Endothelial cell of umbilical vein (primary cell): ENCODE measurements around the gene PRAMEF1. TPM values are rescaled to one million over a fixed set of nuclear protein-coding genes. Genes with fewer than 3 reads are reported as not detected.

ENCODE experiments used
- BruUV-seq: library from RNA; stranded (reverse); fragments of 400-500 nt; replicated peaks from 2 replicates; lab custom pipeline; 2021; lab: Mats Ljungman, UMichigan
- CTCF ChIA-PET: fragments of 300-600, 350-600 bp; sonication (Branson Sonifier 250); formaldehyde crosslinking; loops from one replicate; lab custom pipeline; 2021; ENCODE audit warnings: antibody characterized with exemption, inconsistent platforms; lab: Charles Lee
- POLR2A ChIA-PET: fragments of 300-600, 350-600 bp; sonication (Branson Sonifier 250); formaldehyde crosslinking; loops from one replicate; lab custom pipeline; 2021; ENCODE audit warnings: antibody characterized with exemption, inconsistent platforms; lab: Charles Lee
- DNase-seq: peaks from one replicate; pipeline ENCODE4 v3.0.0-alpha.2; 2011; ENCODE audit warnings: low read depth, low spot score
- FAIRE-seq: peaks from 2 replicates; lab custom pipeline; 2011; peaks lifted over from hg19 to GRCh38; lab: Jason Lieb, UNC
- H2AFZ ChIP-seq: 2 replicates; pipeline ENCODE4 v1.6.0; 2012; ENCODE audit warnings: low read depth, low read length, control low read depth, inconsistent platforms
- H3K27ac ChIP-seq: 2 replicates; pipeline ENCODE4 v1.5.1; 2011; ENCODE audit warnings: low read depth, mild to moderate bottlenecking, control low read depth, low read length, moderate library complexity; ENCODE audit not compliant: insufficient read depth
- H3K27me3 ChIP-seq, 2 experiments: 2 replicates each; pipeline versions ENCODE4 v1.6.0 to v1.6.1; 2011; ENCODE audit warnings: low read length in 2 of 2, mixed read lengths in 1 of 2; ENCODE audit not compliant: control insufficient read depth in 2 of 2, insufficient read depth in 2 of 2
- H3K36me3 ChIP-seq, 2 experiments: 2 replicates in 1 of 2; 3 replicates in 1 of 2; pipeline ENCODE4 v1.5.1; 2011; ENCODE audit warnings: low read length in 2 of 2, mild to moderate bottlenecking in 1 of 2, moderate library complexity in 1 of 2; ENCODE audit not compliant: control insufficient read depth in 2 of 2, insufficient read depth in 2 of 2; ENCODE audit errors: extremely low read depth in 1 of 2
- H3K4me1 ChIP-seq: 3 replicates; pipeline ENCODE4 v1.5.1; 2011; ENCODE audit warnings: mild to moderate bottlenecking, low read length; ENCODE audit not compliant: control insufficient read depth, insufficient read depth; ENCODE audit errors: extremely low read depth
- H3K4me2 ChIP-seq: 2 replicates; pipeline ENCODE4 v1.6.1; 2011; ENCODE audit warnings: low read length, control low read depth, mixed read lengths; ENCODE audit not compliant: insufficient read depth
- H3K4me3 ChIP-seq, 3 experiments: fragments of 200-600 bp in 1 of 3; sonication (generic), shearing (Covaris generic) in 1 of 3; replicated peaks in 1 of 3; 2 replicates each; pipeline ENCODE4 v1.5.1; 2011 to 2016; ENCODE audit warnings: control low read depth in 3 of 3, low read length in 3 of 3, mild to moderate bottlenecking in 2 of 3, inconsistent platforms in 1 of 3, low read depth in 1 of 3, moderate library complexity in 1 of 3; ENCODE audit not compliant: insufficient read depth in 1 of 3
- H3K79me2 ChIP-seq: 2 replicates; pipeline ENCODE4 v1.6.0; 2012; ENCODE audit warnings: low read length, inconsistent platforms; ENCODE audit not compliant: control insufficient read depth, insufficient read depth
- H3K9ac ChIP-seq: replicated peaks from 2 replicates; pipeline ENCODE3; 2011; ENCODE audit warnings: low read length, control low read depth; ENCODE audit not compliant: insufficient read depth; ENCODE audit errors: extremely low read depth
- H3K9me1 ChIP-seq: replicated peaks from 3 replicates; pipeline ENCODE4 v1.6.0; 2011; ENCODE audit warnings: mild to moderate bottlenecking, low read length; ENCODE audit not compliant: control insufficient read depth, insufficient read depth; ENCODE audit errors: extremely low read depth
- H3K9me3 ChIP-seq: replicated peaks from 2 replicates; pipeline ENCODE4 v1.5.1; 2012; ENCODE audit warnings: low read length, inconsistent platforms; ENCODE audit not compliant: control insufficient read depth, insufficient read depth
- H4K20me1 ChIP-seq: replicated peaks from 2 replicates; pipeline ENCODE3; 2011; ENCODE audit warnings: mild to moderate bottlenecking, low read length; ENCODE audit not compliant: control insufficient read depth, insufficient read depth; ENCODE audit errors: extremely low read depth
- CTCF ChIP-seq, 2 donors: IDR thresholded peaks; 1 replicate in 1 of 2; 2 replicates in 1 of 2; pipeline ENCODE4 v1.5.1; 2011; ENCODE audit warnings: low read length in 2 of 2, mild to moderate bottlenecking in 2 of 2, moderate library complexity in 2 of 2, control low read depth in 1 of 2, inconsistent platforms in 1 of 2, low read depth in 1 of 2; ENCODE audit not compliant: insufficient read depth in 1 of 2; ENCODE audit errors: extremely low read depth in 1 of 2
- EZH2 ChIP-seq: IDR thresholded peaks from 2 replicates; pipeline ENCODE4 v1.6.1; 2012; ENCODE audit warnings: borderline replicate concordance, low read depth, mild to moderate bottlenecking, moderate library complexity, low read length, inconsistent platforms; ENCODE audit not compliant: severe bottlenecking
- FOS ChIP-seq: IDR thresholded peaks from 2 replicates; pipeline ENCODE4 v1.6.1; 2011; ENCODE audit warnings: mild to moderate bottlenecking, low read length, moderate library complexity, borderline replicate concordance; ENCODE audit not compliant: insufficient read depth
- GATA2 ChIP-seq: IDR thresholded peaks from 2 replicates; pipeline ENCODE4 v1.7.0; 2011; ENCODE audit warnings: low read depth, mild to moderate bottlenecking, moderate library complexity, mixed read lengths, low read length; ENCODE audit not compliant: insufficient read length, insufficient read depth
- JUN ChIP-seq: IDR thresholded peaks from 2 replicates; pipeline ENCODE4 v1.6.1; 2011; ENCODE audit warnings: borderline replicate concordance, low read depth; ENCODE audit not compliant: insufficient read length, insufficient read depth
- MAX ChIP-seq: IDR thresholded peaks from 2 replicates; pipeline ENCODE4 v1.6.1; 2011; ENCODE audit not compliant: insufficient read depth, insufficient read length
- MYC ChIP-seq: IDR thresholded peaks from one replicate; pipeline ENCODE4 v1.6.1; 2011; ENCODE audit warnings: mild to moderate bottlenecking, low read depth, low read length
- POLR2A ChIP-seq: IDR thresholded peaks from 2 replicates; pipeline ENCODE4 v1.6.1; 2012; ENCODE audit warnings: low read depth, mild to moderate bottlenecking, control low read depth, low read length
- POLR2AphosphoS5 ChIP-seq: IDR thresholded peaks from 2 replicates; pipeline ENCODE4 v1.6.1; 2012; ENCODE audit warnings: low read depth, mild to moderate bottlenecking, control low read depth, low read length, moderate library complexity; ENCODE audit not compliant: insufficient read depth
- dilution Hi-C: fragments of 300-500 bp; cut with MboI; formaldehyde crosslinking; loops from one replicate; pipeline ENCODE4 v1.15.0; 2019; ENCODE audit warnings: low sequenced_read_pairs; ENCODE audit not compliant: extremely low pct_ligation_motif_present
- intact Hi-C: fragments of 100-400 bp; cut with micrococcal nuclease; formaldehyde crosslinking; loops from one replicate; pipeline ENCODE4 v1.10.0; 2022
- polyA plus RNA-seq, 4 experiments: library from polyadenylated mRNA; depleted of rRNA in 3 of 4; stranded (reverse) in 3 of 4; unstranded in 1 of 4; fragments of >200 nt; gene quantifications; 2 replicates each; pipeline versions ENCODE4 v1.2.1 to v1.2.3, GENCODE V29; 2011 to 2012; ENCODE audit warnings: missing spikeins in 1 of 4
- total RNA-seq: library from RNA; stranded (reverse); gene quantifications from 2 replicates; pipeline ENCODE4 v1.2.3, GENCODE V29; 2021

Gene PRAMEF1
- total and polyA plus RNA-seq, 2 donors (not counting 3 experiments of a cell fraction or from before 2014, with no cell fraction given) = not detected

GRCh38 chr1:12770620-12771019 lies 20.6 kb upstream of the PRAMEF1 start:
- ChIA-PET CTCF (no interaction called here), POLR2A (no interaction called here)
- BruUV-seq = no TSS peak
- H3K9me3 ChIP-seq = no peaks in the 10 kb centered on the region
- no peaks in the 10 kb centered on the region for H3K36me3 ChIP-seq
- no peak overlapping the region for H3K9ac ChIP-seq
- no peaks in the 10 kb centered on the region for H4K20me1 ChIP-seq
- intact Hi-C loops (no loop called here), dilution Hi-C loops (no loop called here)
- no peak for TF ChIP-seq JUN
- no peak for TF ChIP-seq CTCF (IDR thresholded peaks at IDR 0.05; ENCODE audit: extremely low read depth in 1 of 2, insufficient read depth in 1 of 2, low read depth in 1 of 2, low read length in 2 of 2)
- TF ChIP-seq FOS = no peak
- TF ChIP-seq MAX = no peak
- TF ChIP-seq POLR2AphosphoS5 = no peak
- TF ChIP-seq EZH2 = no peak
- no peak for TF ChIP-seq POLR2A
- TF ChIP-seq MYC = no peak
- TF ChIP-seq GATA2 = no peak
- FAIRE-seq = no peak
- H3K27ac ChIP-seq = no peak overlapping the region
- H3K9me1 ChIP-seq = no peaks in the 10 kb centered on the region
- no peaks in the 10 kb centered on the region for H3K4me1 ChIP-seq
- no peak overlapping the region for H3K4me3 ChIP-seq
- DNase-seq = no peak
- no peaks in the 10 kb centered on the region for H3K79me2 ChIP-seq
- H3K27me3 ChIP-seq = no peaks in the 10 kb centered on the region
- no peak overlapping the region for H3K4me2 ChIP-seq
- no peak overlapping the region for H2AFZ ChIP-seq
